SK-N-SH (cell line): ENCODE results near the gene CACNG4. TPM values are rescaled to one million over a fixed set of nuclear protein-coding genes. Genes with fewer than 3 reads are reported as not detected.

Experiments used
- CTCF ChIA-PET: fragments of 300-600, 350-600 bp; formaldehyde crosslinking; extraction: SDS; loops from one replicate; lab custom pipeline; 2021; lab: Yijun Ruan, JAX
- POLR2A ChIA-PET: fragments of 350-600 bp; sonication (Branson Sonifier 250); formaldehyde crosslinking; extraction: SDS; loops from one replicate; lab custom pipeline; 2020; ENCODE audit warnings: antibody characterized with exemption, inconsistent platforms; lab: Yijun Ruan, JAX
- DNase-seq: peaks from one replicate; pipeline ENCODE4 v3.0.0; 2012
- H2AFZ ChIP-seq: fragments of 200-600 bp; sonication (generic); 2 replicates; pipeline ENCODE4 v1.8.1; 2016; ENCODE audit warnings: antibody characterized with exemption, mild to moderate bottlenecking, low read depth
- H3F3A ChIP-seq: fragments of 200-600 bp; sonication (generic); replicated peaks from 2 replicates; pipeline ENCODE3; 2016; ENCODE audit warnings: antibody characterized with exemption, mild to moderate bottlenecking; ENCODE audit not compliant: insufficient read depth
- H3K27ac ChIP-seq, 2 experiments: fragments of 200-500 bp in 1 of 2; fragments of 200-600 bp in 1 of 2; sonication (Bioruptor generic) in 1 of 2; sonication (generic), shearing (Covaris generic) in 1 of 2; 2 replicates each; pipeline versions ENCODE4 v1.5.1 to v1.6.1; 2014 to 2016; ENCODE audit warnings: low read depth in 2 of 2, inconsistent platforms in 1 of 2, low read length in 1 of 2, mild to moderate bottlenecking in 1 of 2, mixed read lengths in 1 of 2
- H3K27me3 ChIP-seq: fragments of 200-600 bp; sonication (generic), shearing (Covaris generic); 2 replicates; pipeline ENCODE4 v1.6.1; 2016; ENCODE audit warnings: mixed run types; ENCODE audit not compliant: insufficient read depth
- H3K36me3 ChIP-seq, 2 experiments: fragments of 200-500 bp in 1 of 2; fragments of 200-600 bp in 1 of 2; sonication (Bioruptor generic) in 1 of 2; sonication (generic) in 1 of 2; replicated peaks in 1 of 2; 2 replicates each; pipeline versions ENCODE3 to v1.5.1; 2014 to 2016; ENCODE audit warnings: low read length in 1 of 2, mild to moderate bottlenecking in 1 of 2; ENCODE audit not compliant: insufficient read depth in 2 of 2, control insufficient read depth in 1 of 2
- H3K4me1 ChIP-seq, 2 experiments: fragments of 200-500 bp in 1 of 2; fragments of 200-600 bp in 1 of 2; sonication (Bioruptor generic) in 1 of 2; sonication (generic), shearing (Covaris generic) in 1 of 2; 2 replicates each; pipeline versions ENCODE4 v1.5.1 to v1.6.1; 2014 to 2016; ENCODE audit warnings: low read depth in 1 of 2, low read length in 1 of 2, mixed run types in 1 of 2; ENCODE audit not compliant: insufficient read depth in 2 of 2, control insufficient read depth in 1 of 2
- H3K4me2 ChIP-seq: fragments of 200-600 bp; sonication (generic), shearing (Covaris generic); 2 replicates; pipeline ENCODE4 v1.6.1; 2017; ENCODE audit warnings: mixed run types
- H3K4me3 ChIP-seq, 2 experiments: fragments of 200-500 bp in 1 of 2; fragments of 200-600 bp in 1 of 2; sonication (Bioruptor generic) in 1 of 2; sonication (generic), shearing (Covaris generic) in 1 of 2; 2 replicates each; pipeline versions ENCODE4 v1.5.1 to v1.8.1; 2014 to 2016; ENCODE audit warnings: low read depth in 2 of 2, inconsistent platforms in 1 of 2, low read length in 1 of 2, mild to moderate bottlenecking in 1 of 2, mixed read lengths in 1 of 2, moderate library complexity in 1 of 2
- H3K79me2 ChIP-seq: fragments of 200-600 bp; sonication (generic); 2 replicates; pipeline ENCODE4 v1.8.1; 2017; ENCODE audit warnings: mild to moderate bottlenecking; ENCODE audit not compliant: insufficient read depth
- H3K9ac ChIP-seq: fragments of 200-600 bp; sonication (generic); 2 replicates; pipeline ENCODE4 v1.6.1; 2017; ENCODE audit warnings: mixed run types
- H3K9me2 ChIP-seq: fragments of 200-600 bp; sonication (generic); 2 replicates; pipeline ENCODE4 v1.6.1; 2017; ENCODE audit warnings: mixed run types
- H3K9me3 ChIP-seq: fragments of 200-600 bp; sonication (generic); 2 replicates; pipeline ENCODE4 v1.6.1; 2017; ENCODE audit warnings: mixed run types, mild to moderate bottlenecking, moderate library complexity
- H4K20me1 ChIP-seq: fragments of 200-600 bp; sonication (generic); 2 replicates; pipeline ENCODE4 v1.6.1; 2017; ENCODE audit warnings: mild to moderate bottlenecking, mixed run types; ENCODE audit not compliant: insufficient read depth
- CHD2 ChIP-seq: fragments of 150-350 bp; IDR thresholded peaks from 2 replicates; pipeline ENCODE4 v1.6.1; 2018; ENCODE audit warnings: low read length; ENCODE audit not compliant: partially characterized antibody
- EP300 ChIP-seq, 2 experiments: IDR thresholded peaks; 2 replicates each; pipeline versions ENCODE4 v1.4.0 to v1.6.1; 2012; ENCODE audit warnings: borderline replicate concordance in 1 of 2, low read depth in 1 of 2, low read length in 1 of 2
- GABPA ChIP-seq: IDR thresholded peaks from 2 replicates; pipeline ENCODE4 v1.4.0; 2012; ENCODE audit warnings: low read depth, mild to moderate bottlenecking
- MXI1 ChIP-seq: IDR thresholded peaks from 2 replicates; pipeline ENCODE4 v1.6.1; 2012; ENCODE audit warnings: mild to moderate bottlenecking, low read depth, low read length, improper control_type of control experiment
- NFIC ChIP-seq: IDR thresholded peaks from 2 replicates; pipeline ENCODE4 v1.4.0; 2012; ENCODE audit warnings: borderline replicate concordance
- RFX5 ChIP-seq: IDR thresholded peaks from 2 replicates; pipeline ENCODE4 v1.6.1; 2012; ENCODE audit warnings: mild to moderate bottlenecking, improper control_type of control experiment, low read length
- RXRA ChIP-seq: IDR thresholded peaks from 2 replicates; pipeline ENCODE4 v1.4.0; 2012; ENCODE audit warnings: low read depth, mild to moderate bottlenecking, borderline replicate concordance
- SIN3A ChIP-seq: IDR thresholded peaks from 2 replicates; pipeline ENCODE4 v1.6.1; 2012; ENCODE audit warnings: low read depth, mild to moderate bottlenecking, low read length, moderate library complexity, borderline replicate concordance
- TCF12 ChIP-seq: IDR thresholded peaks from 2 replicates; pipeline ENCODE4 v1.4.0; 2012
- WGBS: methylation state at CpG from one replicate; pipeline ENCODE4 v1.1.6; 2017; ENCODE audit warnings: low lambda C conversion rate; 5-methylcytosine and 5-hydroxymethylcytosine counted together
- polyA plus RNA-seq, 3 experiments: library from polyadenylated mRNA; depleted of rRNA; stranded (reverse); fragments of >200 nt; gene quantifications; 2 replicates each; pipeline ENCODE4 v1.2.3, GENCODE V29; 2012
- TF ChIP-seq, protein P1 (sequence below): fragments of 150-350 bp; IDR thresholded peaks from 2 replicates; pipeline ENCODE4 v1.6.1; 2017; ENCODE audit warnings: antibody characterized with exemption, low read length, low read depth, borderline replicate concordance
- TF ChIP-seq, protein P2 (sequence below): fragments of 150-350 bp; IDR thresholded peaks from 2 replicates; pipeline ENCODE4 v1.6.1; 2016; ENCODE audit warnings: mild to moderate bottlenecking, low read depth, low read length
- TF ChIP-seq, protein P3 (sequence below): IDR thresholded peaks from 2 replicates; pipeline ENCODE4; 2012
- TF ChIP-seq, protein P4 (sequence below): IDR thresholded peaks from 2 replicates; pipeline ENCODE4 v1.4.0; 2012; ENCODE audit warnings: low read depth, borderline replicate concordance

CACNG4 gene
- polyA plus RNA-seq, 1 of the 3 experiments (the other 2 are of a cell fraction) = 13.2 TPM

DNA sequence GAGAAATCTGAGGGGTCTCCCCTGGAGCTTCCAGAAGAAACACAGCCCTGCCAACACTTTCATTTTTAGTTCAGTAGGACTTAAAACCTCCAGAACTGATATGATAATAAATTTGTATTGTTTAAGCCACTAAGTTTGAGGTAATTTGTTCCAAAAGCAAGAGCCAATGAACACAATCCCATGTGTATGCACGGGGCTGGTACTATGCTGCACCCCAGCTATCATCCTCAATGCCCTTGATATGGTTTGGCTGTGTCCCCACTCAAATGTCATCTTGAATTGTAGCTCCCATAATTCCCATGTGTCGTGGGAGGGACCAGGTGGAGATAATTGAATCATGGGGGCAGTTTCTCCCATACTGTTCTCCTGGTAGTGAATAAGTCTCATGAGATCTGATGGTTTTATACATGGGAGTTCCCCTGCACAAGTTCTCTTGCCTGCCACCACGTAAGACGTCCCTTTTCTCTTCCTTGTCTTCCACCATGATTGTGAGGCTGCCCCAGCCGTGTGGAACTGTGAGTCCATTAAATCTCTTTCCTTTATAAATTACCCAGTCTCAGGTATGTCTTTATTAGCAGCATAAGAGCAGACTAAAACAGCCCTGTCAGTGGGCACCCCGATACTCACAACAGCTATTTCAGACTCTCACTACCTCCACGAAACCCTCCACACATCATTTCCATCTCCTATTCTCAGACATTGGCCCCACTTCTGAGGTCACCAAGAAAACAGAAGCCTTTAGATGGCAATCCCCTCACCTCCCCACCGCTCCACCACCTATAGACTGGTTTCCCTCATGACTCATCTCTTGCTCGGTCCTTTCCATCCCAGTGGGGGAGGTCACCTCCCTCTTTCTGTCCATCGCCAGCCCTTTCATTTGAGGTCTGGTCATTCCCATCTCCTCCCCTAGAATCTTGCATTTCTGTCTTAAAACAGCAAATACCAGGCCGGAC lies 70.9 kb downstream of the CACNG4 start:
- H3K36me3 ChIP-seq = no peaks in the 10 kb centered on the region
- H3K4me3 ChIP-seq = no peak overlapping the region
- H2AFZ ChIP-seq = no peak overlapping the region
- no peak overlapping the region for H3K9ac ChIP-seq
- CTCF ChIA-PET = interaction anchor here (1.3 to 1.6 kb wide), 2 partner anchors 123 to 308 kb away, joined by 4 to 5 read pairs; no protein-coding TSS in a partner anchor
- no peaks in the 10 kb centered on the region for H3F3A ChIP-seq
- no peak overlapping the region for H3K27ac ChIP-seq
- DNase-seq = no peak
- no peaks in the 10 kb centered on the region for H3K9me3 ChIP-seq
- no peaks in the 10 kb centered on the region for H3K4me1 ChIP-seq
- H3K9me2 ChIP-seq = no peaks in the 10 kb centered on the region
- no peaks in the 10 kb centered on the region for H3K79me2 ChIP-seq
- POLR2A ChIA-PET = interaction anchor here (0.9 kb wide), 1 partner anchor 15 kb away, joined by 4 read pairs; no protein-coding TSS in a partner anchor
- no peak overlapping the region for H3K4me2 ChIP-seq
- TF ChIP-seq EP300 (IDR thresholded peaks at IDR 0.05; ENCODE audit: borderline replicate concordance in 1 of 2, low read depth in 1 of 2, low read length in 1 of 2) = no peak
- TF ChIP-seq, protein P1, sequence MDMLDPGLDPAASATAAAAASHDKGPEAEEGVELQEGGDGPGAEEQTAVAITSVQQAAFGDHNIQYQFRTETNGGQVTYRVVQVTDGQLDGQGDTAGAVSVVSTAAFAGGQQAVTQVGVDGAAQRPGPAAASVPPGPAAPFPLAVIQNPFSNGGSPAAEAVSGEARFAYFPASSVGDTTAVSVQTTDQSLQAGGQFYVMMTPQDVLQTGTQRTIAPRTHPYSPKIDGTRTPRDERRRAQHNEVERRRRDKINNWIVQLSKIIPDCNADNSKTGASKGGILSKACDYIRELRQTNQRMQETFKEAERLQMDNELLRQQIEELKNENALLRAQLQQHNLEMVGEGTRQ = no peak
- no peak for TF ChIP-seq GABPA
- TF ChIP-seq SIN3A = no peak
- no peak for TF ChIP-seq RXRA
- TF ChIP-seq RFX5 = no peak
- TF ChIP-seq, protein P2, sequence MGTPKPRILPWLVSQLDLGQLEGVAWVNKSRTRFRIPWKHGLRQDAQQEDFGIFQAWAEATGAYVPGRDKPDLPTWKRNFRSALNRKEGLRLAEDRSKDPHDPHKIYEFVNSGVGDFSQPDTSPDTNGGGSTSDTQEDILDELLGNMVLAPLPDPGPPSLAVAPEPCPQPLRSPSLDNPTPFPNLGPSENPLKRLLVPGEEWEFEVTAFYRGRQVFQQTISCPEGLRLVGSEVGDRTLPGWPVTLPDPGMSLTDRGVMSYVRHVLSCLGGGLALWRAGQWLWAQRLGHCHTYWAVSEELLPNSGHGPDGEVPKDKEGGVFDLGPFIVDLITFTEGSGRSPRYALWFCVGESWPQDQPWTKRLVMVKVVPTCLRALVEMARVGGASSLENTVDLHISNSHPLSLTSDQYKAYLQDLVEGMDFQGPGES = no peak
- TF ChIP-seq CHD2 = no peak
- no peak for TF ChIP-seq TCF12
- TF ChIP-seq, protein P3, sequence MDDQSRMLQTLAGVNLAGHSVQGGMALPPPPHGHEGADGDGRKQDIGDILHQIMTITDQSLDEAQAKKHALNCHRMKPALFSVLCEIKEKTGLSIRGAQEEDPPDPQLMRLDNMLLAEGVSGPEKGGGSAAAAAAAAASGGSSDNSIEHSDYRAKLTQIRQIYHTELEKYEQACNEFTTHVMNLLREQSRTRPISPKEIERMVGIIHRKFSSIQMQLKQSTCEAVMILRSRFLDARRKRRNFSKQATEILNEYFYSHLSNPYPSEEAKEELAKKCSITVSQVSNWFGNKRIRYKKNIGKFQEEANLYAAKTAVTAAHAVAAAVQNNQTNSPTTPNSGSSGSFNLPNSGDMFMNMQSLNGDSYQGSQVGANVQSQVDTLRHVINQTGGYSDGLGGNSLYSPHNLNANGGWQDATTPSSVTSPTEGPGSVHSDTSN = no peak
- TF ChIP-seq, protein P4, sequence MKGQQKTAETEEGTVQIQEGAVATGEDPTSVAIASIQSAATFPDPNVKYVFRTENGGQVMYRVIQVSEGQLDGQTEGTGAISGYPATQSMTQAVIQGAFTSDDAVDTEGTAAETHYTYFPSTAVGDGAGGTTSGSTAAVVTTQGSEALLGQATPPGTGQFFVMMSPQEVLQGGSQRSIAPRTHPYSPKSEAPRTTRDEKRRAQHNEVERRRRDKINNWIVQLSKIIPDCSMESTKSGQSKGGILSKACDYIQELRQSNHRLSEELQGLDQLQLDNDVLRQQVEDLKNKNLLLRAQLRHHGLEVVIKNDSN = no peak
- no peak for TF ChIP-seq MXI1
- no peak for TF ChIP-seq NFIC
- no peaks in the 10 kb centered on the region for H4K20me1 ChIP-seq
- WGBS = 62% methylated on average over 11 of the region's 11 CpGs
- no peaks in the 10 kb centered on the region for H3K27me3 ChIP-seq
